Measurements from ENCODE around the gene CHAC2.

- TF ChIP-seq, protein P1, sequence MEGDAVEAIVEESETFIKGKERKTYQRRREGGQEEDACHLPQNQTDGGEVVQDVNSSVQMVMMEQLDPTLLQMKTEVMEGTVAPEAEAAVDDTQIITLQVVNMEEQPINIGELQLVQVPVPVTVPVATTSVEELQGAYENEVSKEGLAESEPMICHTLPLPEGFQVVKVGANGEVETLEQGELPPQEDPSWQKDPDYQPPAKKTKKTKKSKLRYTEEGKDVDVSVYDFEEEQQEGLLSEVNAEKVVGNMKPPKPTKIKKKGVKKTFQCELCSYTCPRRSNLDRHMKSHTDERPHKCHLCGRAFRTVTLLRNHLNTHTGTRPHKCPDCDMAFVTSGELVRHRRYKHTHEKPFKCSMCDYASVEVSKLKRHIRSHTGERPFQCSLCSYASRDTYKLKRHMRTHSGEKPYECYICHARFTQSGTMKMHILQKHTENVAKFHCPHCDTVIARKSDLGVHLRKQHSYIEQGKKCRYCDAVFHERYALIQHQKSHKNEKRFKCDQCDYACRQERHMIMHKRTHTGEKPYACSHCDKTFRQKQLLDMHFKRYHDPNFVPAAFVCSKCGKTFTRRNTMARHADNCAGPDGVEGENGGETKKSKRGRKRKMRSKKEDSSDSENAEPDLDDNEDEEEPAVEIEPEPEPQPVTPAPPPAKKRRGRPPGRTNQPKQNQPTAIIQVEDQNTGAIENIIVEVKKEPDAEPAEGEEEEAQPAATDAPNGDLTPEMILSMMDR (IDR thresholded peaks at IDR 0.05): no peak
- no peak for TF ChIP-seq FOXJ3 (CRISPR knock-in tag; IDR thresholded peaks at IDR 0.05; ENCODE audit: borderline replicate concordance)
- no peak for TF ChIP-seq CREB1 (CRISPR knock-in tag; IDR thresholded peaks at IDR 0.05)
- TF ChIP-seq MAX (CRISPR knock-in tag; IDR thresholded peaks at IDR 0.05): no peak
- no peak for TF ChIP-seq ATF6 (CRISPR knock-in tag; IDR thresholded peaks at IDR 0.05)
- TF ChIP-seq ZNF121 (CRISPR knock-in tag; IDR thresholded peaks at IDR 0.05): no peak
- TF ChIP-seq NR3C1 (CRISPR knock-in tag; conservative IDR thresholded peaks at IDR 0.05; ENCODE audit: low read depth): no peak
Measured at GRCh38 chr2:53821810-53822209, 54.2 kb downstream of the CHAC2 start.
